SU-DHL-6 (cell line): Measurements from ENCODE around the gene IFT74.

ENCODE experiments used
- H2AFZ ChIP-seq: fragments of 200-600 bp; sonication (generic); 2 replicates; pipeline ENCODE4 v1.6.1; 2014; ENCODE audit warnings: low read depth, mild to moderate bottlenecking, moderate library complexity, mixed read lengths, antibody characterized with exemption, low read length; ENCODE audit not compliant: severe bottlenecking
- H3F3A ChIP-seq: fragments of 200-600 bp; shearing (Covaris generic); 2 replicates; pipeline ENCODE4 v1.6.0; 2016; ENCODE audit warnings: antibody characterized with exemption, mild to moderate bottlenecking; ENCODE audit not compliant: insufficient read depth
- H3K27ac ChIP-seq: fragments of 200-600 bp; sonication (generic); 2 replicates; pipeline ENCODE4 v1.5.1; 2016; ENCODE audit warnings: low read depth, mild to moderate bottlenecking, low read length, moderate library complexity, mixed read lengths
- H3K27me3 ChIP-seq: fragments of 200-600 bp; sonication (generic), shearing (Covaris generic); 2 replicates; pipeline ENCODE4 v1.6.0; 2014; ENCODE audit warnings: mild to moderate bottlenecking, low read length
- H3K36me3 ChIP-seq: fragments of 200-600 bp; sonication (generic); 2 replicates; pipeline ENCODE4 v1.6.1; 2014; ENCODE audit warnings: mild to moderate bottlenecking, low read length, mixed read lengths
- H3K4me2 ChIP-seq: fragments of 300-600, 200-600 bp; shearing (Covaris generic), sonication (generic); 2 replicates; pipeline ENCODE4 v1.6.0; 2014; ENCODE audit warnings: low read length, low read depth, mild to moderate bottlenecking; ENCODE audit not compliant: poor library complexity, severe bottlenecking
- H3K4me3 ChIP-seq: fragments of 200-600 bp; sonication (generic); 2 replicates; pipeline ENCODE4 v1.5.1; 2014; ENCODE audit warnings: antibody characterized with exemption, low read length, mild to moderate bottlenecking, mixed read lengths; ENCODE audit not compliant: insufficient read depth, poor library complexity, severe bottlenecking
- H3K79me2 ChIP-seq: fragments of 200-600 bp; sonication (generic); 2 replicates; pipeline ENCODE4 v1.6.1; 2014; ENCODE audit warnings: mild to moderate bottlenecking, low read length, moderate library complexity; ENCODE audit not compliant: insufficient read depth
- H3K9ac ChIP-seq: fragments of 200-600 bp; sonication (generic); 2 replicates; pipeline ENCODE4 v1.7.0; 2014; ENCODE audit warnings: mild to moderate bottlenecking, low read length
- H3K9me2 ChIP-seq: fragments of 200-600 bp; sonication (generic); replicated peaks from 2 replicates; pipeline ENCODE4 v1.6.1; 2014; ENCODE audit warnings: low read length; ENCODE audit not compliant: insufficient read depth
- H3K9me3 ChIP-seq: fragments of 200-600 bp; sonication (generic); 2 replicates; pipeline ENCODE4 v1.6.1; 2014; ENCODE audit warnings: low read length, mixed read lengths; ENCODE audit not compliant: insufficient read depth
- H4K20me1 ChIP-seq: fragments of 200-600 bp; sonication (generic); 2 replicates; pipeline ENCODE4 v1.6.1; 2014; ENCODE audit warnings: low read depth, mild to moderate bottlenecking, antibody characterized with exemption, low read length, moderate library complexity, mixed read lengths
- EZH2phosphoT487 ChIP-seq: fragments of 200-600 bp; sonication (generic), shearing (Covaris generic); conservative IDR thresholded peaks from 2 replicates; pipeline ENCODE4 v1.6.1; 2018; ENCODE audit warnings: mild to moderate bottlenecking, antibody characterized with exemption, low read length, moderate library complexity, mixed read lengths
- TF ChIP-seq, protein P1 (sequence below): fragments of 200-600 bp; sonication (generic); IDR thresholded peaks from one replicate; pipeline ENCODE4 v1.5.1; 2017; ENCODE audit warnings: antibody characterized with exemption, mild to moderate bottlenecking, low read length, moderate library complexity; ENCODE audit not compliant: insufficient read depth, poor library complexity, severe bottlenecking

IFT74 gene

DNA sequence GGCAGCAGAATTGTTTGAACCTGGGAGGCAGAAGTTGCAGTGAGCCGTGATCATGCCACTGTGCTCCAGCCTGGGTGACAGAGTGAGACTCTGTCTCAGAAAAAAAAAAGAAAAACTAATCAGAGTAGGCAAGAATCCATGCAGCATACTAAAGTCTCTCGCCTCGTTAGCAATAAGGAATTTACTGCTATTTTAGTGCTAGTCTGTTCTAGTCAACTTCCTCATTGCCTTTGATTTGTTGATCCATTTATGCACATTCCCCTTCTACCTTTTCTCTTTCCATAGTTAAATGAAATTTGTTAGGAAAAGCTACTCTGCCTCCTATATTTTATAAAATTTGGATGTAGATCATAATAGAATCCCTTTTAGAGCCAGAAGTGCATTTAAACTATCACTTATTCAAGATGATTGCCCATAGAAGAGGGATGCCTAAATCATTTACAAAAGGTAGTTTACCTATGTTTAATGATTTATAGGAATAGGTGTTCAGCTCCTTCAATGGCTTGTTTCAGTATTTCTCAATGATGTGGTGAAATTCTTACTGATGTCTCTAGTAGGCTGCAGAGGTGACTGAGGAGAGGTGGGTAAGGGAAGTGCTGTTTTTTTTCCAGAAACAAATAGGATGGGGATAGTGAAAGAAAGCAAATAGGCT, 47.3 kb downstream of the IFT74 start:
- Histone ChIP-seq H3K9me2 (no peaks in the 10 kb centered on the region), H3K79me2 (no peaks in the 10 kb centered on the region), H3K4me3 (no peak overlapping the region), H3F3A (no peaks in the 10 kb centered on the region), H3K36me3 (no peaks in the 10 kb centered on the region), H3K9ac (no peak overlapping the region), H3K27ac (no peak overlapping the region), H3K27me3 (no peaks in the 10 kb centered on the region), H4K20me1 (no peaks in the 10 kb centered on the region), H3K4me2 (no peak overlapping the region), H2AFZ (no peak overlapping the region), H3K9me3 (peaks cover 6% of the 10 kb centered on the region; the same call in 1 of the 2 replicates)
- TF ChIP-seq, protein P1, sequence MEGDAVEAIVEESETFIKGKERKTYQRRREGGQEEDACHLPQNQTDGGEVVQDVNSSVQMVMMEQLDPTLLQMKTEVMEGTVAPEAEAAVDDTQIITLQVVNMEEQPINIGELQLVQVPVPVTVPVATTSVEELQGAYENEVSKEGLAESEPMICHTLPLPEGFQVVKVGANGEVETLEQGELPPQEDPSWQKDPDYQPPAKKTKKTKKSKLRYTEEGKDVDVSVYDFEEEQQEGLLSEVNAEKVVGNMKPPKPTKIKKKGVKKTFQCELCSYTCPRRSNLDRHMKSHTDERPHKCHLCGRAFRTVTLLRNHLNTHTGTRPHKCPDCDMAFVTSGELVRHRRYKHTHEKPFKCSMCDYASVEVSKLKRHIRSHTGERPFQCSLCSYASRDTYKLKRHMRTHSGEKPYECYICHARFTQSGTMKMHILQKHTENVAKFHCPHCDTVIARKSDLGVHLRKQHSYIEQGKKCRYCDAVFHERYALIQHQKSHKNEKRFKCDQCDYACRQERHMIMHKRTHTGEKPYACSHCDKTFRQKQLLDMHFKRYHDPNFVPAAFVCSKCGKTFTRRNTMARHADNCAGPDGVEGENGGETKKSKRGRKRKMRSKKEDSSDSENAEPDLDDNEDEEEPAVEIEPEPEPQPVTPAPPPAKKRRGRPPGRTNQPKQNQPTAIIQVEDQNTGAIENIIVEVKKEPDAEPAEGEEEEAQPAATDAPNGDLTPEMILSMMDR = no peak
- TF ChIP-seq EZH2phosphoT487 = no peak

DNA sequence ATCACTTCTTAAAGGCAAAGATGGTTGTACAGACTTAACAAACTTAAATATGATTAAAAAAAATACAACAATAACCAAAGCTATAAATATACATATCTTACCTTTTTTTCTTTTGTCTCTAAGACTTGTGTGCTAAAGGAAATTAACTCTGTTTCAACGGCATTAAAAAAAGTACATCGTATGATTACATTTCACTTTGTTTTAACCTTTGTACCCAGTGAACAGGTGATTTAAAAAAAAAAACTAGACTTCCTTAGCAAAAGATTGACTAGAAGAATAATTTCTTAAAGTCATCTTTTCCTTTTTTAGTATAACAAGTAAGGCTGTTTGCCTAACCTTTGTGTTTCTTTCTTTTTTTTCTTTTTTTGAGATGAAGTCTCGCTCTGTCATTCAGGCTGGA, 49.3 kb downstream of the IFT74 start, which contains the start of gene LRRC19:
Gene LRRC19 (minus strand): TSS at position 182 of the 400 bp plus-strand sequence. CDS start 5,978 bp downstream, outside the sequence.
- H3K36me3 ChIP-seq = no peaks in the 10 kb centered on the region
- TF ChIP-seq, protein P1 = no peak
- no peak for TF ChIP-seq EZH2phosphoT487
- no peak within 1 kb of the TSS for H2AFZ ChIP-seq
- H3K4me2 ChIP-seq = no peak within 1 kb of the TSS
- no peak within 1 kb of the TSS for H3K4me3 ChIP-seq
- no peak within 1 kb of the TSS for H3K9ac ChIP-seq
- no peaks in the 10 kb centered on the region for H3K9me2 ChIP-seq
- H4K20me1 ChIP-seq = no peaks in the 10 kb centered on the region
- H3K79me2 ChIP-seq = no peaks in the 10 kb centered on the region
- peaks cover 6% of the 10 kb centered on the region; the same call in 1 of the 2 replicates for H3K9me3 ChIP-seq
- H3K27me3 ChIP-seq = no peaks in the 10 kb centered on the region
- H3K27ac ChIP-seq = no peak within 1 kb of the TSS
- H3F3A ChIP-seq = no peaks in the 10 kb centered on the region

DNA sequence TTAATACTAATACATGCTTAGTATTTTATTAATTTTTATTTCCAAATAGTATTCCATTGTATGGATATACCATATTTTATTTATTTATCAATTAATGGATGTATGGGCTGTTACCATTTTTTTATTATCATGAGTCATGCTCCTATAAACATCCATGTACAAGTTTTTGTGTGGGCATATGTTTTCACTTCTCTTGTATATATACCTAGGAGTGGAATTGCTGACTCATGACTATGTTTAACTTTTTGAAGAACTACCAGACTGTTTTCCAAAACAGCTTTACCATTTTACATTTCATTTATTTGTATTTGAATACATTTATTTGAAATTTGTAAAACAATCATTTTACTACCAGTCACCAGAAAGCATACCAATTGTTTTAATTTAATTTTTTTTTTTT, 63.4 kb downstream of the IFT74 start:
- Histone ChIP-seq H3K27ac (no peak overlapping the region), H3K4me3 (no peak overlapping the region), H2AFZ (no peak overlapping the region), H3K9ac (no peak overlapping the region), H3K27me3 (no peaks in the 10 kb centered on the region), H3K4me2 (no peak overlapping the region), H3K79me2 (no peaks in the 10 kb centered on the region), H3K36me3 (no peaks in the 10 kb centered on the region), H3K9me3 (no peaks in the 10 kb centered on the region), H4K20me1 (no peaks in the 10 kb centered on the region), H3F3A (no peaks in the 10 kb centered on the region), H3K9me2 (no peaks in the 10 kb centered on the region)
- no peak for TF ChIP-seq EZH2phosphoT487
- TF ChIP-seq, protein P1 = no peak
